Ishikawa (cell line): Measurements from ENCODE around the gene PPP1R12A.

Source experiments
- CEBPB ChIP-seq: IDR thresholded peaks from 2 replicates; pipeline ENCODE4 v1.6.1; 2012
- CREB1 ChIP-seq: IDR thresholded peaks from 2 replicates; pipeline ENCODE4 v1.6.1; 2012; ENCODE audit warnings: low read depth
- EGR1 ChIP-seq: IDR thresholded peaks from 2 replicates; pipeline ENCODE4 v1.6.1; 2012
- EP300 ChIP-seq: IDR thresholded peaks from 2 replicates; pipeline ENCODE4 v1.6.1; 2012; ENCODE audit warnings: borderline replicate concordance
- FOXM1 ChIP-seq: IDR thresholded peaks from 2 replicates; pipeline ENCODE4 v1.6.1; 2012; ENCODE audit warnings: low read depth, borderline replicate concordance
- NFIC ChIP-seq: IDR thresholded peaks from 2 replicates; pipeline ENCODE4 v1.6.1; 2012
- RAD21 ChIP-seq: IDR thresholded peaks from 2 replicates; pipeline ENCODE4 v1.6.1; 2012; ENCODE audit warnings: low read depth
- REST ChIP-seq: IDR thresholded peaks from 2 replicates; pipeline ENCODE4 v1.6.1; 2012; ENCODE audit warnings: low read depth, mild to moderate bottlenecking
- TAF1 ChIP-seq: IDR thresholded peaks from 2 replicates; pipeline ENCODE4 v1.6.1; 2012; ENCODE audit warnings: low read depth, mild to moderate bottlenecking
- TCF12 ChIP-seq: IDR thresholded peaks from 2 replicates; pipeline ENCODE4 v1.6.1; 2012; ENCODE audit warnings: low read depth
- TEAD4 ChIP-seq: IDR thresholded peaks from 2 replicates; pipeline ENCODE4 v1.6.1; 2012
- USF1 ChIP-seq: IDR thresholded peaks from 2 replicates; pipeline ENCODE4 v1.6.1; 2012
- YY1 ChIP-seq: IDR thresholded peaks from 2 replicates; pipeline ENCODE4 v1.6.1; 2012; ENCODE audit warnings: low read depth
- ZBTB7A ChIP-seq: IDR thresholded peaks from 2 replicates; pipeline ENCODE4 v1.6.1; 2012; ENCODE audit warnings: low read depth
- TF ChIP-seq, protein P1 (sequence below): IDR thresholded peaks from 2 replicates; pipeline ENCODE4 v1.6.1; 2012

The PPP1R12A gene

GRCh38 chr12:79858518-79858917 is 76.4 kb downstream of the PPP1R12A start:
- no peak for TF ChIP-seq EGR1
- no peak for TF ChIP-seq EP300
- no peak for TF ChIP-seq YY1
- TF ChIP-seq TAF1 = no peak
- no peak for TF ChIP-seq USF1
- no peak for TF ChIP-seq TCF12
- no peak for TF ChIP-seq TEAD4
- no peak for TF ChIP-seq NFIC
- no peak for TF ChIP-seq CREB1
- no peak for TF ChIP-seq REST
- TF ChIP-seq ZBTB7A = no peak

DNA sequence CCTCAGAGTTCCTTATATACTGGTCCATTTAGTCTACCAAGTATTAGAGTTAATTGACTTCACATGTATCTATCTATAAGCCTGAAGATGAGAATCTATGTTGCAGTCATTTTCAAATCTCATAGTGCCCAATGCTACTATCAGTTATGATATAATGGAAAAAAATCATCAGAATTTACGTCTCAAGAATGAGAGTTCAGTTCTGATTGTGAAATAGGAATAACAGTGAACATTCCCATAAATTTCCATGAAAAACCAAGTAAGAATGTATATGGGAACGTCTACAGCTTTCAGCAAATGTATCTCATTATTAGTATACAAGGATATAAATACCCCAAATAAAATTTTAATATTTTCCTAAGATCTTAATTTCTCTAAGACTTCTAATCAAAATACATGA is 77.2 kb downstream of the PPP1R12A start:
- TF ChIP-seq ZBTB7A (no peak), TAF1 (no peak), YY1 (no peak)

GRCh38 chr12:79850610-79851299 is 84.1 kb downstream of the PPP1R12A start:
- TF ChIP-seq TEAD4 (no peak), CEBPB (no peak), YY1 (no peak), RAD21 (no peak), REST (no peak), TAF1 (no peak), USF1 (no peak), CREB1 (no peak), ZBTB7A (no peak), EP300 (no peak), EGR1 (no peak), FOXM1 (no peak), NFIC (no peak), TCF12 (no peak)
- TF ChIP-seq, protein P1, sequence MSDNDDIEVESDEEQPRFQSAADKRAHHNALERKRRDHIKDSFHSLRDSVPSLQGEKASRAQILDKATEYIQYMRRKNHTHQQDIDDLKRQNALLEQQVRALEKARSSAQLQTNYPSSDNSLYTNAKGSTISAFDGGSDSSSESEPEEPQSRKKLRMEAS = no peak

DNA sequence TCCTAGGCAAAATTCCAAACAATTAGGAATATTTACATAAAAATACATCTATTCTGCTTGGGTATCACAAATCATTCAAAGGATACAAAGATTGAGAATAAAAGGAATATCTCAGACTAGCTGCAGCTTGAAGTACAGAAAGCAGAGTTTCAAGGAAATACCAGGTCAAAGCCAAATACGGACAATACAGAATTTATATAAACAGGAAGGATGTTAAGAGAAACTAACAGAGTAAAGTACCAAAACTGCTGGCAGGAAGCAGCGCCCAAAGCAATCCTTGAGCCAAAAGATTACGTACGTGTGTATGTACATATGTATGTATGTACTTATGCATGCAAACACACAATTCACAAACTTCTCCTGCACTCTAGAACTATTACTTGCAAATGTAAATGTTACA is 86.6 kb downstream of the PPP1R12A start:
- TF ChIP-seq REST (no peak), FOXM1 (no peak), ZBTB7A (no peak), EGR1 (no peak), RAD21 (no peak), USF1 (no peak), TEAD4 (no peak), TAF1 (no peak)

- TF ChIP-seq RAD21 = no peak
- TF ChIP-seq CREB1 = no peak
- no peak for TF ChIP-seq FOXM1
- no peak for TF ChIP-seq USF1
- TF ChIP-seq, protein P1 = no peak
- no peak for TF ChIP-seq EP300
- no peak for TF ChIP-seq TEAD4
- TF ChIP-seq CEBPB = no peak
- TF ChIP-seq YY1 = no peak
- TF ChIP-seq TCF12 = no peak
- TF ChIP-seq REST = no peak
- no peak for TF ChIP-seq EGR1
- TF ChIP-seq ZBTB7A = no peak
- TF ChIP-seq TAF1 = no peak
These were observed 87.5 kb downstream of the PPP1R12A start for GRCh38 chr12:79847417-79847816.
